Loucy (cell line): ENCODE data around the gene CORO2A.

ENCODE experiments used
- H2AFZ ChIP-seq: fragments of 200-600 bp; sonication (generic); 2 replicates; pipeline ENCODE4 v1.6.0; 2016; ENCODE audit warnings: antibody characterized with exemption, mild to moderate bottlenecking, low read length, moderate library complexity
- H3F3A ChIP-seq: fragments of 200-600 bp; 2 replicates; pipeline ENCODE4 v1.6.0; 2016; ENCODE audit warnings: antibody characterized with exemption, low read depth, mild to moderate bottlenecking
- H3K27me3 ChIP-seq: fragments of 200-600 bp; sonication (generic); 2 replicates; pipeline ENCODE4 v1.6.1; 2014; ENCODE audit warnings: low read length, mild to moderate bottlenecking; ENCODE audit not compliant: insufficient read depth, poor library complexity, severe bottlenecking
- H3K36me3 ChIP-seq: fragments of 200-600 bp; sonication (generic); 2 replicates; pipeline ENCODE4 v1.6.1; 2016; ENCODE audit warnings: low read length; ENCODE audit not compliant: insufficient read depth
- H3K4me1 ChIP-seq: fragments of 200-600 bp; sonication (generic); 2 replicates; pipeline ENCODE4 v1.5.1; 2014; ENCODE audit warnings: low read length, mild to moderate bottlenecking; ENCODE audit not compliant: insufficient read depth, poor library complexity, severe bottlenecking
- H3K4me2 ChIP-seq: fragments of 200-600 bp; sonication (generic); 2 replicates; pipeline ENCODE4 v1.6.0; 2014; ENCODE audit warnings: antibody characterized with exemption, low read length, low read depth, mild to moderate bottlenecking; ENCODE audit not compliant: poor library complexity, severe bottlenecking
- H3K4me3 ChIP-seq: fragments of 200-600 bp; sonication (generic); 2 replicates; pipeline ENCODE4 v1.5.1; 2014; ENCODE audit warnings: low read length, mild to moderate bottlenecking, mixed read lengths; ENCODE audit not compliant: poor library complexity, severe bottlenecking
- H3K79me2 ChIP-seq: fragments of 200-600 bp; sonication (generic); 2 replicates; pipeline ENCODE4 v1.6.1; 2014; ENCODE audit warnings: low read length; ENCODE audit not compliant: insufficient read depth
- H3K9ac ChIP-seq: fragments of 200-600 bp; sonication (generic); 2 replicates; pipeline ENCODE4 v1.6.0; 2014; ENCODE audit warnings: mild to moderate bottlenecking, low read depth, low read length, moderate library complexity; ENCODE audit not compliant: poor library complexity, severe bottlenecking
- H3K9me2 ChIP-seq: fragments of 200-600 bp; sonication (generic); replicated peaks from 2 replicates; pipeline ENCODE4 v1.6.1; 2016; ENCODE audit warnings: low read depth, low read length, mixed read lengths
- H3K9me3 ChIP-seq: fragments of 200-600 bp; sonication (generic); 2 replicates; pipeline ENCODE4 v1.6.1; 2014; ENCODE audit warnings: mild to moderate bottlenecking, antibody characterized with exemption, low read length, low read depth; ENCODE audit not compliant: insufficient read depth
- H4K20me1 ChIP-seq: fragments of 200-600 bp; sonication (generic); 2 replicates; pipeline ENCODE4 v1.6.0; 2014; ENCODE audit warnings: antibody characterized with exemption, low read length, mild to moderate bottlenecking; ENCODE audit not compliant: insufficient read depth, poor library complexity, severe bottlenecking
- CTCF ChIP-seq: fragments of 200-600 bp; sonication (generic); conservative IDR thresholded peaks from 2 replicates; pipeline ENCODE4 v1.5.1; 2014; ENCODE audit warnings: mild to moderate bottlenecking, antibody characterized with exemption, low read length
- EZH2phosphoT487 ChIP-seq: fragments of 200-600 bp; IDR thresholded peaks from 2 replicates; pipeline ENCODE4 v1.6.1; 2018; ENCODE audit warnings: antibody characterized with exemption, mild to moderate bottlenecking, moderate library complexity, borderline replicate concordance

CORO2A gene

DNA sequence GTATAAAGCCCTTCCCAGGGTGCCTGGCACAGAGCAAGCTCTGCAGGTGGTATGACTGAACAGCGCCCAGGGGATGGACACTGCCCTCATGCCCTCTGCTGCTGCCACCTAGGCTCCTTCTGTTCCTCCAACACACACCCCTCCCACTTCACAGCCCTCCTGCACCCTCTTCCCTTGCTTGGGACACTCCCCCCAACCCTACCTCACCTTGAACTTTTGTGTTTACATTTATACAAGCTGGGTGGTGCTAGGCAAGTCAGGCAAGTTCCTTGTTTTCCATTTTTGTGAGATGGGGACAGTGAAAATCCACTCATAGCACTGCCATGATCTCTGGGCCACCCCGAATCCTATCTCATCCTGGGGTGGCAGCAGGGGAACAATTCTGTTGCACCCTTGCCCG is 18.8 kb upstream of the CORO2A start:
- Histone ChIP-seq H3K79me2 (no peaks in the 10 kb centered on the region), H3K4me2 (no peak overlapping the region), H3K9me2 (no peaks in the 10 kb centered on the region), H4K20me1 (no peaks in the 10 kb centered on the region), H3K36me3 (no peaks in the 10 kb centered on the region), H3K9me3 (no peaks in the 10 kb centered on the region), H3K4me1 (peaks cover under 1% of the 10 kb centered on the region), H2AFZ (no peak overlapping the region), H3K4me3 (no peak overlapping the region), H3K9ac (no peak overlapping the region), H3K27me3 (no peaks in the 10 kb centered on the region), H3F3A (no peaks in the 10 kb centered on the region)
- TF ChIP-seq EZH2phosphoT487 (no peak), CTCF (no peak)

GRCh38 chr9:98210435-98210834 is 18.0 kb upstream of the CORO2A start:
- Histone ChIP-seq H3K79me2 (no peaks in the 10 kb centered on the region), H3K27me3 (no peaks in the 10 kb centered on the region), H3K4me2 (no peak overlapping the region), H3K4me3 (no peak overlapping the region), H2AFZ (no peak overlapping the region), H4K20me1 (no peaks in the 10 kb centered on the region), H3K9ac (no peak overlapping the region), H3K9me3 (no peaks in the 10 kb centered on the region), H3K4me1 (peaks cover 5% of the 10 kb centered on the region), H3K36me3 (no peaks in the 10 kb centered on the region), H3F3A (no peaks in the 10 kb centered on the region), H3K9me2 (no peaks in the 10 kb centered on the region)
- TF ChIP-seq CTCF (no peak), EZH2phosphoT487 (no peak)

- no peak overlapping the region for H3K4me2 ChIP-seq
- H3K9me3 ChIP-seq = no peaks in the 10 kb centered on the region
- no peak overlapping the region for H2AFZ ChIP-seq
- no peaks in the 10 kb centered on the region for H3F3A ChIP-seq
- H3K9ac ChIP-seq = no peak overlapping the region
- no peak overlapping the region for H3K4me3 ChIP-seq
- H3K9me2 ChIP-seq = no peaks in the 10 kb centered on the region
- H3K36me3 ChIP-seq = no peaks in the 10 kb centered on the region
- H3K79me2 ChIP-seq = no peaks in the 10 kb centered on the region
- no peaks in the 10 kb centered on the region for H3K27me3 ChIP-seq
- peaks cover 5% of the 10 kb centered on the region for H3K4me1 ChIP-seq
- no peaks in the 10 kb centered on the region for H4K20me1 ChIP-seq
- TF ChIP-seq CTCF (no peak), EZH2phosphoT487 (no peak)
Measured at GRCh38 chr9:98209530-98209929, 17.1 kb upstream of the CORO2A start.
